Measurements from ENCODE around the gene COL23A1.

The COL23A1 gene

GRCh38 chr5:178192787-178193186 lies 397.4 kb downstream of the COL23A1 start:
- Histone ChIP-seq H3K9me3 (replicated peaks in 1 of 2; ENCODE audit: control insufficient read depth in 2 of 2, insufficient read depth in 1 of 2, low read depth in 1 of 2, low read length in 2 of 2) (peaks cover 0 to 4% of the 10 kb centered on the region in 2 donors), H3K4me1 (ENCODE audit: control insufficient read depth in 2 of 2, insufficient read depth in 1 of 2, low read depth in 1 of 2, low read length in 2 of 2) (peaks cover 3 to 9% of the 10 kb centered on the region in 2 donors), H3K27me3 (ENCODE audit: control insufficient read depth in 3 of 3, insufficient read depth in 3 of 3, low read depth in 1 of 3, low read length in 3 of 3) (peaks cover 0 to 18% (median 0%) of the 10 kb centered on the region in 3 experiments), H4K91ac (ENCODE audit: low read depth, low read length, poor library complexity) (no peak overlapping the region), H2BK5ac (ENCODE audit: low read length) (no peak overlapping the region), H3K18ac (ENCODE audit: low read length) (no peak overlapping the region), H4K8ac (ENCODE audit: low read depth, low read length) (no peak overlapping the region), H2BK120ac (ENCODE audit: low read depth, low read length) (no peak overlapping the region), H2AK5ac (ENCODE audit: low read depth, low read length) (no peak overlapping the region), H2BK12ac (ENCODE audit: low read length) (no peak overlapping the region), H3K27ac (replicated peaks; ENCODE audit: low read length) (no peak overlapping the region), H2AFZ (ENCODE audit: low read length) (no peak overlapping the region), H3K36me3 (replicated peaks in 1 of 2; ENCODE audit: control insufficient read depth in 2 of 2, insufficient read depth in 2 of 2, low read length in 2 of 2) (no peaks in the 10 kb centered on the region), H3K4ac (ENCODE audit: low read length) (no peak overlapping the region), H3K23ac (ENCODE audit: low read depth, low read length, poor library complexity) (no peak overlapping the region), H3K9ac (ENCODE audit: low read depth, low read length, poor library complexity) (no peak overlapping the region), H3K4me3 (ENCODE audit: low read length in 2 of 2) (no peak overlapping the region), H3K14ac (ENCODE audit: low read length) (no peak overlapping the region), H3K79me1 (ENCODE audit: low read depth, low read length) (no peaks in the 10 kb centered on the region), H2BK15ac (ENCODE audit: low read length) (no peak overlapping the region), H3K4me2 (ENCODE audit: insufficient read depth, low read length, poor library complexity, severe bottlenecking) (no peak overlapping the region)
- no peak for DNase-seq (ENCODE audit: low spot score)
- no CpG with 5 or more reads among the region's 7 CpGs for WGBS, 2 donors (ENCODE audit: extremely low coverage in 2 of 2, insufficient read length in 2 of 2, insufficient replicate concordance in 1 of 2)

GRCh38 chr5:178192244-178192643 lies 397.9 kb downstream of the COL23A1 start:
- no peak overlapping the region for H3K4ac ChIP-seq (ENCODE audit: low read length)
- H3K4me1 ChIP-seq (ENCODE audit: control insufficient read depth in 2 of 2, insufficient read depth in 1 of 2, low read depth in 1 of 2, low read length in 2 of 2), result peaks cover 3 to 9% of the 10 kb centered on the region in 2 donors
- H3K36me3 ChIP-seq (replicated peaks in 1 of 2; ENCODE audit: control insufficient read depth in 2 of 2, insufficient read depth in 2 of 2, low read length in 2 of 2), result no peaks in the 10 kb centered on the region
- no peak overlapping the region for H2BK120ac ChIP-seq (ENCODE audit: low read depth, low read length)
- peaks cover 0 to 18% (median 0%) of the 10 kb centered on the region in 3 experiments for H3K27me3 ChIP-seq (ENCODE audit: control insufficient read depth in 3 of 3, insufficient read depth in 3 of 3, low read depth in 1 of 3, low read length in 3 of 3)
- H3K14ac ChIP-seq (ENCODE audit: low read length), result no peak overlapping the region
- no peak overlapping the region for H2BK5ac ChIP-seq (ENCODE audit: low read length)
- no peak for DNase-seq (ENCODE audit: low spot score)
- H2BK15ac ChIP-seq (ENCODE audit: low read length), result no peak overlapping the region
- H3K4me2 ChIP-seq (ENCODE audit: insufficient read depth, low read length, poor library complexity, severe bottlenecking), result no peak overlapping the region
- H3K79me1 ChIP-seq (ENCODE audit: low read depth, low read length), result no peaks in the 10 kb centered on the region
- no peak overlapping the region for H2AFZ ChIP-seq (ENCODE audit: low read length)
- WGBS, 2 donors (ENCODE audit: extremely low coverage in 2 of 2, insufficient read length in 2 of 2, insufficient replicate concordance in 1 of 2), result no CpG with 5 or more reads among the region's 2 CpGs
- H2AK5ac ChIP-seq (ENCODE audit: low read depth, low read length), result no peak overlapping the region
- H2BK12ac ChIP-seq (ENCODE audit: low read length), result no peak overlapping the region
- no peak overlapping the region for H3K27ac ChIP-seq (replicated peaks; ENCODE audit: low read length)
- H4K8ac ChIP-seq (ENCODE audit: low read depth, low read length), result no peak overlapping the region
- H3K9ac ChIP-seq (ENCODE audit: low read depth, low read length, poor library complexity), result no peak overlapping the region
- H4K91ac ChIP-seq (ENCODE audit: low read depth, low read length, poor library complexity), result no peak overlapping the region
- H3K18ac ChIP-seq (ENCODE audit: low read length), result no peak overlapping the region
- H3K4me3 ChIP-seq (ENCODE audit: low read length in 2 of 2), result no peak overlapping the region
- H3K23ac ChIP-seq (ENCODE audit: low read depth, low read length, poor library complexity), result no peak overlapping the region
- peaks cover 0 to 4% of the 10 kb centered on the region in 2 donors for H3K9me3 ChIP-seq (replicated peaks in 1 of 2; ENCODE audit: control insufficient read depth in 2 of 2, insufficient read depth in 1 of 2, low read depth in 1 of 2, low read length in 2 of 2)

GRCh38 chr5:178191661-178192060 lies 398.5 kb downstream of the COL23A1 start:
- Histone ChIP-seq H3K14ac (ENCODE audit: low read length) (no peak overlapping the region), H2BK5ac (ENCODE audit: low read length) (no peak overlapping the region), H2AK5ac (ENCODE audit: low read depth, low read length) (no peak overlapping the region), H3K27me3 (ENCODE audit: control insufficient read depth in 3 of 3, insufficient read depth in 3 of 3, low read depth in 1 of 3, low read length in 3 of 3) (peaks cover 0 to 18% (median 0%) of the 10 kb centered on the region in 3 experiments), H3K23ac (ENCODE audit: low read depth, low read length, poor library complexity) (no peak overlapping the region), H3K18ac (ENCODE audit: low read length) (no peak overlapping the region), H4K91ac (ENCODE audit: low read depth, low read length, poor library complexity) (no peak overlapping the region), H3K27ac (replicated peaks; ENCODE audit: low read length) (no peak overlapping the region), H2BK12ac (ENCODE audit: low read length) (no peak overlapping the region), H2AFZ (ENCODE audit: low read length) (no peak overlapping the region), H3K9me3 (replicated peaks in 1 of 2; ENCODE audit: control insufficient read depth in 2 of 2, insufficient read depth in 1 of 2, low read depth in 1 of 2, low read length in 2 of 2) (peaks cover 0 to 4% of the 10 kb centered on the region in 2 donors), H2BK15ac (ENCODE audit: low read length) (no peak overlapping the region), H3K36me3 (replicated peaks in 1 of 2; ENCODE audit: control insufficient read depth in 2 of 2, insufficient read depth in 2 of 2, low read length in 2 of 2) (no peaks in the 10 kb centered on the region), H3K4me2 (ENCODE audit: insufficient read depth, low read length, poor library complexity, severe bottlenecking) (no peak overlapping the region), H3K4me3 (ENCODE audit: low read length in 2 of 2) (no peak overlapping the region), H3K4me1 (ENCODE audit: control insufficient read depth in 2 of 2, insufficient read depth in 1 of 2, low read depth in 1 of 2, low read length in 2 of 2) (peaks cover 3 to 9% of the 10 kb centered on the region in 2 donors), H3K4ac (ENCODE audit: low read length) (no peak overlapping the region), H3K9ac (ENCODE audit: low read depth, low read length, poor library complexity) (no peak overlapping the region), H2BK120ac (ENCODE audit: low read depth, low read length) (no peak overlapping the region), H4K8ac (ENCODE audit: low read depth, low read length) (no peak overlapping the region), H3K79me1 (ENCODE audit: low read depth, low read length) (no peaks in the 10 kb centered on the region)
- no CpG with 5 or more reads among the region's 4 CpGs for WGBS, 2 donors (ENCODE audit: extremely low coverage in 2 of 2, insufficient read length in 2 of 2, insufficient replicate concordance in 1 of 2)
- DNase-seq (ENCODE audit: low spot score), result no peak

- no peak overlapping the region for H3K4me3 ChIP-seq (ENCODE audit: low read length in 2 of 2)
- H3K79me1 ChIP-seq (ENCODE audit: low read depth, low read length), result no peaks in the 10 kb centered on the region
- H3K36me3 ChIP-seq (replicated peaks in 1 of 2; ENCODE audit: control insufficient read depth in 2 of 2, insufficient read depth in 2 of 2, low read length in 2 of 2), result no peaks in the 10 kb centered on the region
- H3K4ac ChIP-seq (ENCODE audit: low read length), result no peak overlapping the region
- no peak for DNase-seq (ENCODE audit: low spot score)
- no peak overlapping the region for H3K27ac ChIP-seq (replicated peaks; ENCODE audit: low read length)
- H2AFZ ChIP-seq (ENCODE audit: low read length), result no peak overlapping the region
- no peak overlapping the region for H3K23ac ChIP-seq (ENCODE audit: low read depth, low read length, poor library complexity)
- no peak overlapping the region for H2BK12ac ChIP-seq (ENCODE audit: low read length)
- WGBS, 2 donors (ENCODE audit: extremely low coverage in 2 of 2, insufficient read length in 2 of 2, insufficient replicate concordance in 1 of 2), result no CpG with 5 or more reads among the region's 2 CpGs
- peaks cover 0 to 4% of the 10 kb centered on the region in 2 donors for H3K9me3 ChIP-seq (replicated peaks in 1 of 2; ENCODE audit: control insufficient read depth in 2 of 2, insufficient read depth in 1 of 2, low read depth in 1 of 2, low read length in 2 of 2)
- H3K9ac ChIP-seq (ENCODE audit: low read depth, low read length, poor library complexity), result no peak overlapping the region
- H3K27me3 ChIP-seq (ENCODE audit: control insufficient read depth in 3 of 3, insufficient read depth in 3 of 3, low read depth in 1 of 3, low read length in 3 of 3), result peaks cover 0 to 15% (median 0%) of the 10 kb centered on the region in 3 experiments
- no peak overlapping the region for H2BK5ac ChIP-seq (ENCODE audit: low read length)
- H3K14ac ChIP-seq (ENCODE audit: low read length), result no peak overlapping the region
- no peak overlapping the region for H4K8ac ChIP-seq (ENCODE audit: low read depth, low read length)
- H4K91ac ChIP-seq (ENCODE audit: low read depth, low read length, poor library complexity), result no peak overlapping the region
- no peak overlapping the region for H2BK15ac ChIP-seq (ENCODE audit: low read length)
- no peak overlapping the region for H2BK120ac ChIP-seq (ENCODE audit: low read depth, low read length)
- no peak overlapping the region for H3K18ac ChIP-seq (ENCODE audit: low read length)
- H3K4me1 ChIP-seq (ENCODE audit: control insufficient read depth in 2 of 2, insufficient read depth in 1 of 2, low read depth in 1 of 2, low read length in 2 of 2), result no peaks in the 10 kb centered on the region
- no peak overlapping the region for H3K4me2 ChIP-seq (ENCODE audit: insufficient read depth, low read length, poor library complexity, severe bottlenecking)
- H2AK5ac ChIP-seq (ENCODE audit: low read depth, low read length), result no peak overlapping the region
These were observed 400.8 kb downstream of the COL23A1 start for GRCh38 chr5:178189433-178189832.

Data from neuronal stem cell (in vitro differentiated cells).